ENCODE data around the gene OCA2.

OCA2 gene

DNA sequence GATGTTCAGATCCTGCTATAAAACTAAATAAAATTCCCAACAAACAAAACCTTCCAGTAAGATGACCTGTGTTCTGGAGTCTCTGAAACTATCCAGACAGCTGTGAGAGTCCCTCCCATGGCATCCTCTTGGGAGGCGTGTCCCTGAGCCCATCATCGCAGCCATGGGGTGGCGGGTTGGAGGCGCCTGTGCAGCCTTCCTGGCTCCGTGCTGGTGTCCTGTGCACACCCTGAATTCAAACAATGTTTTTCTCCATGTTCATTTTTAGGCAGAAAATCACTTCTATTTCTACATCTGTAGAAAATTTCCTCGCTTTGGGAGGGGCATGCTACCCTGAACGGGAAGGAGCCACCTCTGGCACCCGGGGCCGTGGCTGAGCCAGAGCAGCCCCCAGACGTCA, 19.4 kb upstream of the OCA2 start:
- no peak for DNase-seq

- DNase-seq: no peak
Observed at GRCh38 chr15:28118083-28118482, 19.0 kb upstream of the OCA2 start.

GRCh38 chr15:28117432-28117990, 18.4 kb upstream of the OCA2 start:
- DNase-seq: no peak

- DNase-seq: no peak
Observed at GRCh38 chr15:28116521-28117431, 17.7 kb upstream of the OCA2 start.

- no peak for DNase-seq
Observed at GRCh38 chr15:28115871-28116270, 16.8 kb upstream of the OCA2 start.

- DNase-seq: no peak
Observed at GRCh38 chr15:28114721-28115622, 15.9 kb upstream of the OCA2 start.

DNA sequence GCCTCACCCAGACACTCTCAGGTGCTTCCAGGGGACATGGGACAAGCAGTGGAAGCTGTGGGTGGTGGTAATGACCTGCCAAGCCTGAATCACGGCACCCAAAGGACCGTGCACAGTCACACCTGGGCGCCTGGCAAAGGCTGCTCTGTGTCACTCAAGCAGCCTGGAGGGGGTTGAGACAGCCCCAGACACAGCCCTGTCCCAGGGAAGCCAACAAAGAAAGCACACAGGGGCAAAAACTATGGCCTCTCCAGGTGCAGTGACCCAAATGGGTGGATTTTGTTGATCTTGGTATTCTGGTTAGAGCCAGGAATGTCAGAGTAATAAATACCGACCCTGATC, 15.0 kb upstream of the OCA2 start:
- no peak for DNase-seq

DNA sequence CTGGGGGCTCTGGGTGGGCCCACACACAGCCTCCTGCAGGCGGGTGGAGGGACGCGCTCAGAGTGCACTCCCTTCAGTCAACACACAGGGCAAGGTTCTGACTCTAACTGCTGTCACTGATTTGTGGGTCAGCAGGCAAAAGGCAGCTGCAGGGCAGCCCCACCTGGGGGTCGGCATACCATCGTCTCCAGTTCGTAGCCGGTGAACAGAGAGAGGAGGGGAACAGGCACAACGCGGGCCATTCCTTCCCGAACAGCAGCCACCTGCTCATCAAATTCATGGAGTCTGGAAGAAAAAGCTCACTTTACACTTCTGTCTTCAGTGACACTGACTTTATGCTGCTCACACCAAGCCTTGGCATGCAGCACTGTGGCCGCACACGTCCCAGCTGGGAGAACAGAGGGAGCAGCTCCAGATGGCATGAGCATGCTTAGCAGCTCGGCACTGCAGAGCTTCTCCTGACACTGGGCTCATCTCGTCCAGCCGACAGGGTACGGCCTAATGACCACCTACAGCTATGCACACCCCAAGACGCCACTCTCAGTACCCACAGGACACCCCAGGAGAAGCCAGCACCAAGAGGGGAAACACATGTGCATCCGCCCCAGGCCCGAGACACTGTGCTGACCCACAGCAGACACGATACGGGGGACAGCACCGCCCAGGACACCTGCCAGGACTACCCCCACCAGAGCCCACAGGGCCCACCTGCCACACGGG, 14.4 kb upstream of the OCA2 start:
- DNase-seq: no peak

DNA sequence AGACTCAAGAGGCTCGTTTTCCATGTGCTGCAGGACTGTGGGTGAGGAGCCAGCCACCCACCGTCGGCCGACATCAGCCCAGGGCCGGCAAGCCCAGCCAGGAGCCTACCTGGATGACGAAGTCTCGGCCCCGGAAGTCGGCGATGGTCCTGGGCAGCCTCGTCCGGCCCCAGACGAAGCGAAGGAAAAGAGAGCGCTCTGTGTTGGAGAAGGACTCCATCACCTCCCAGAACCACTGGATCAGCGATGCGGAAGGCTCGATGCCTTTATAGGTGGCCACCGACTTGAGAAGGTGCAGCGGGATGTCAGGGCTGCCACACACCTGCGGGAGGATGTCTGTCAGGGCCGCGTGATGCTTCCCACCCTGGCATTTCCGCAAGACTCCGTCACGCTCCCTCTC, 13.8 kb upstream of the OCA2 start:
- no peak for DNase-seq

- DNase-seq: no peak
Observed at GRCh38 chr15:28112101-28112760, 13.1 kb upstream of the OCA2 start.

GRCh38 chr15:28111543-28111942, 12.4 kb upstream of the OCA2 start:
- no peak for DNase-seq

DNA sequence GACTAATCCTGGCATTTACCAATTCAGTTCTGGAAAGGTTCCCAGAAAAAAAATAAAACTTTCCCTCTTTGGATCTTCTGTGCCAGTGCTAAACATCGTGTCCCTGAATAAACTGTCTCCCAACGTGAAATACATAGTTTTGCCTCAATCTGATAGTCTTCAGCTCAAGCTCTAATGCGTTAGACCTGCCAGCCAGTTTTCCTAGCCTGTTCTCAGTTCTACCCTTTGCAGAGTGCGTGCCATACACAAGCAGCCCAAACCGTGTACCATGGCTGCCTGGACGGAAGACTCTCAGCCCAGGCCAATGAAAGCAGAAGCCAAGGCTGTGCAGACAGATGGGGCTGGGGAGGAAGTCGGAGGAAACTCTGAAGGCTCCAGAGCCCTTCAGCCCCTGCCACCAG, 11.4 kb upstream of the OCA2 start:
- no peak for DNase-seq

DNA sequence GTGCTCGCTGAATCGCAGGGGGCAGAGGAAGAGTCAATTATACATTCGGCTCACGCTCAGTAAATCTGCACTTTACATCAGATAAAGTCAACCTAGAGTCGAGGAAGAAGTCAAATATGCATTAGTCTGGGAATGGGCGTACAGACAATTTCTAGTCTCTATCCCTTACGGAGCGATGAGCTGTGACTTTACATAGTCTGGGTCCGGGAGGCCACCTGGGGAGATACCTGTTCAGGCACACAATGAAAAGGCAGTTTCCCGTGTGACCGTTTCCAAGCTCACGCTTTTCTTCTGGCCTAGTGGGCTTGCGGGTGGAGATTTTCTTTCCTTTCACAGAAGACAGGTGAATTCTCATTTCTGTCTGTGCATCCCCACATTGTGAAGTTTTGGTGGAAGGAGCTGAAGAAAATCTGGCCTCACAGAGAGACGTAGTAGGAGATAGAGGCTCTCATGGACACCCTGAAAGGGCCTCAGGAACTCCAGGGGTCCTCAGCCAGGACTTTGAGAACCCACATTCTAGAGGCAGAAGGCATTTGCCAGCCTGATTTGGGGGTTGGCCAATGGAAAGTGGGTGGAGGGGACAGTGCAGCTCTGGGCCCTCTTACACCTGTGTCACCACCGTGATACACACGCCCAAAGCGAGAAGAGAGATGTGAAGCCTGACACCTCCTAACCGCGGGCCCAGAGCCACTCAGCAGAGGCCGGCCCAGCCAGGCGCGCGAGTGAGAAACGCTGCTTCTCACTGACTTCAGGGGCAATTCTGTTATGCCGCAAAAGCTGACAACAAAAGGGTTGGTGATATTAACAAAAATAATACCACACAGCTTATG, 10.7 kb upstream of the OCA2 start:
- no peak for DNase-seq

DNA sequence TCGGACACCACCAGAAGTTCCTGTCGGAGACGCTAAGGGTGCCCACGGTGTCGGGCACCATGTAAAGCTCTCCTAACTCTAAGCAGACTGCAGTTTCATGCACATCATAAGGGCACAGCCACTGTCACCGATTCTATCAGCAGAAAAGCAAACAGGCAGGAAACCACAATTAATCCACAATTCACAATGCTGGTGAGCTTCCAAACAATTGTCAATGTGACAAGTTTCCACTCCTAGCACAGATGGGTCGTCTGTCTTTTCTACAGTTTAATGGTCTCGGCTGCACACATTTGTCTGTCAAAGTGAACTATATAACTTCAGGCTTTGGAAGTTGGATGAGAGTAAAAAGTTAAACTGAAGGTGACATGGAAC, 8.8 kb upstream of the OCA2 start:
- no peak for DNase-seq

- peak; percentile 27 for DNase-seq
Observed at GRCh38 chr15:28107111-28107903, 8.2 kb upstream of the OCA2 start.

DNA sequence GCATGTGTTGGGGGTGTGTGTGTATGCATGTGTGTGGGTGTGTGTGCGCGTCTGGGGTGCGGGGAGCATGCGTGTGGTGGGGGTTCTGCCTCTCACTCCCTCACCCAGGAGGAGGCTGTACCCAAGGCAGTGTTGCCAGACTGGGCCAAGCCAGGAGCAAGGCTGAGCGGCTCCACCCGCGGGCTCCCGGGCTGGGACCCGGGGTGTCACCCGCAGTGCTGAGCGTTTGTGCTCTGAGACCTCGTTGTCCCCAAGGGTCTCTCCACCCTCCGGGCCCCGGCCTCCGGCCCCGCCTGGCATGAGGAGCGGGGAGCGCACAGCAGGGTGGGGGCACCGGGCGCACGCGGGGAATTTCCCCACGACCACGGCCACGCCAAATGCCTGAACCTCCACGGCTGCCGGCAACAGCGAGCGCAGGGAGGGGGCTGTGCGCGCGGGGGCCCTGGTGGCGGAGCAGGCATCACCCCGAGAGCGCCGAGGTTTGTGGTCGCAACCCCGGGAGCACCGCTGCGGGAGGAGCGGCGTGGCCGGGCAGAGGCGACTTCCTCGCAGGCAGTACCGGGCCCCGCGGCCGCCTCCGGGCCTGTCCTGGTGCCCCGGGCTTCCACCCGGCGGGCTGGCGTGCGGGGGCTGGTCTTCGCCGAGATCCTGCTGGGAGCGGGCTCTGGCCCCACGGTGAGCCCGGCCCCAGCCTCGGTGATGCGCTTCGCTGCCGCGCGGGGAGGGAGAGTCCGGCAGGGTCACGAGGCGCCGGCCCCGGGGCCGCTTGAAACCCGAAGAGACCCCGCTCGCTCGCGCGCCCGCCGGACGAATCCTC, 7.4 kb upstream of the OCA2 start:
- peak; percentile 49 for DNase-seq

GRCh38 chr15:28105793-28106192, 6.7 kb upstream of the OCA2 start:
- DNase-seq: no peak

DNA sequence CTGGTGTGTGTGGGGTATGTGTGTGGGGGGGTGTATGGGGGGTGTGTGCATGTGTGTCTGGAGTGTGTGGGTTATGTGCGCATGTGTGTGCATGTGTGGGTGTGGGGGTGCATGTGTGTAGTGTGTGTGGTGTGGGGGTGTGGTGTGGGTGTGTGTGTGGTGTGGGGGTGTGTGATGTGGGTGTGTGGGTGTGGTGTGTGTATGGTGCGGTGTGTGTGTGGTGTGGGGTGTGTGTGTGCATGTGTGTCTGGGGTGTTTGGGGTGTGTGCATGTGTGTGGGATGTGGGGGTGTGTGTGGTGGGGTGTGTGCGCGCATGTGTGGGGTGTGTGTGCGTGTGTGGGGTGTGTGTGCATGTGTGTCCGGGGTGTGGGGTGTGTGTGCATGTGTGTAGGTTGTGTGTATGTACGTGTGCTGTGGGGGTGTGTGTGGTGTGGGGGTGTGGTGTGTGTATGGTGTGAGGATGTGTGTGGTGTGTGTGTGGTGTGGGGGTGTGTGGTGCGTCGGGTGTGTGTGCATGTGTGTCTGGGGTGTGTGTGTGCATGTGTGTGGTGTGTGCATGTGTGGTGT, 6.2 kb upstream of the OCA2 start:
- no peak for DNase-seq

DNA sequence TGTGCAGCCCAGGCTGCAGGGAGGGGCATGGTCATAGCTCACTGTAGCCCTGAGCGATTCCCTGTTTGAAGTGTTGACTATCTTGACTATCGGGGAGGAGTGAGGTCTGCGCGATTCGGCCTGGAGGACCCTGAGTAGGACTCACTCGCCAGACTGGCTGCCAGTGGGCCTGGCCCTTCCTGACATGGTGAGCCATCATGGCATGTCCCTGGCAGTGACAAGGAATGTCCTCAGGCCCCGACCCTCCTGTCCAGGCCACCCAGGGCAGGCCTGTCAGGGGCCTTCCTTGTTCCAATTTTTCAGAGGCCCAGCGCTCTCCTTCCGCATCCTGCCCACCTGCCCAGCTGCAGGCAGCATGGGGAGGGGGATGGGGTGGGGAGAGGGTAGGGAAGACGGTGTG, 5.2 kb upstream of the OCA2 start:
- no peak for DNase-seq

- DNase-seq: no peak
Observed at GRCh38 chr15:28103831-28104230, 4.7 kb upstream of the OCA2 start.
